SH-SY5Y (cell line): ENCODE measurements around the gene ZNF648.

ENCODE experiments used
- GATA2 ChIP-seq: IDR thresholded peaks from 2 replicates; pipeline ENCODE4 v1.6.1; 2011; ENCODE audit warnings: mild to moderate bottlenecking, low read depth, low read length
- GATA3 ChIP-seq: IDR thresholded peaks from 2 replicates; pipeline ENCODE4 v1.6.1; 2011; ENCODE audit warnings: low read depth, mild to moderate bottlenecking, low read length, moderate library complexity

DNA sequence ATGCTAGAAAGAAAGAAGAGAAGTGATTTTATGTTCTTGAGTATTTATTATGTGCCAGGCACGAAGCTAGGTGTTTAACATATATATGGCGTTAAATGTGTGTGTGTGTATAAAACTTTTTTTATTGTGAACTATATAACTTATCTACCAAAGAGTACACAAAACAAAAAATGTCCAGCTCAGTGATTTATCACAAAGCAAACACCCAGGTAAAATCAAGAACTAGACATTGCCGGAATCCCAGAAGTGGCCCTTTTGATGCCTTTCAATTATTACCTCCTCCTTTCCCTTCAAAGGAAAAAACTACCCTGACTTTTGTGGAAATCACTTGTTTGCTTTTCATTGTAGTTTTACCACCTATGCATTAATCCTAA, 40.5 kb upstream of the ZNF648 start:
- no peak for TF ChIP-seq GATA3
- no peak for TF ChIP-seq GATA2
